Osteocyte (in vitro differentiated cells): Measurements from ENCODE around the gene PCDHGA12. TPM values are rescaled to one million over a fixed set of nuclear protein-coding genes. Genes with fewer than 3 reads are reported as not detected.
"Not testable (repeated sequence)": the region's sequence is repeated elsewhere in the genome, so short reads cannot be mapped to it uniquely, and the experiment has no call there.

Experiments used
- DNase-seq: peaks from one replicate; pipeline ENCODE4 v3.0.0; 2021; ENCODE audit warnings: mixed read lengths; ENCODE audit not compliant: unreplicated experiment; ENCODE audit errors: extremely low spot score
- H3K27ac Mint-ChIP-seq: one replicate; pipeline ENCODE4 v1.8.0; 2021; ENCODE audit warnings: mild to moderate bottlenecking, mixed read lengths; ENCODE audit not compliant: unreplicated experiment
- H3K27me3 Mint-ChIP-seq: one replicate; pipeline ENCODE4 v1.8.0; 2021; ENCODE audit warnings: mixed read lengths; ENCODE audit not compliant: unreplicated experiment
- H3K36me3 Mint-ChIP-seq: one replicate; pipeline ENCODE4 v1.8.0; 2021; ENCODE audit warnings: mixed read lengths; ENCODE audit not compliant: unreplicated experiment
- H3K4me1 Mint-ChIP-seq: one replicate; pipeline ENCODE4 v1.8.0; 2021; ENCODE audit warnings: mixed read lengths; ENCODE audit not compliant: unreplicated experiment
- H3K4me3 Mint-ChIP-seq: one replicate; pipeline ENCODE4 v1.8.0; 2021; ENCODE audit warnings: mild to moderate bottlenecking, moderate library complexity, mixed read lengths; ENCODE audit not compliant: unreplicated experiment
- H3K9me3 Mint-ChIP-seq: one replicate; pipeline ENCODE4 v1.8.0; 2021; ENCODE audit warnings: mixed read lengths; ENCODE audit not compliant: unreplicated experiment
- total RNA-seq: library from RNA; stranded (reverse); gene quantifications from 2 replicates; pipeline ENCODE4 v1.2.1, GENCODE V29; 2021
- TF ChIP-seq, protein P1 (sequence below): fragments of 200-600 bp; sonication (generic); IDR thresholded peaks from 2 replicates; pipeline ENCODE4 v1.5.0; 2021; ENCODE audit warnings: antibody characterized with exemption, mild to moderate bottlenecking, moderate library complexity

PCDHGA12 gene
- total RNA-seq, 1 donor from 2014 or later = 2.1 TPM

DNA sequence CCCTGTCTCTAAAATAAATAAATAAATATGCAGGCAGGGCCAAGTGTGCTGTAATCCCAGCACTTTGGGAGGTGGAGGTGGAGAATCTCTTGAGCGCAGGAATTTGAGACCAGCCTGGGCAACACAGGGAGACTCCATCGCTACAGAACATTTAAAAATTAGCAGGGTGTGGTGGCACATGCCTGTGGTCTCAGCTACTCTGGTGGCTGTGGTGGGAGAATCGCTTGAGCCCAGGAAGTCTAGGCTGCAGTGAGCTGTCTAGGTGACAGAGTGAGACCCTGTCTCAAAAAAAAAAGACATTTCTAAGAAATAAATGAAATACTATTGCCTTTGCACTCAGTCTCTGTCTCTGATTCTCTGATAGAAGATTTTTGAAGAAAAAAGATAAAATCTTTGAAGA lies 18.7 kb upstream of the PCDHGA12 start:
- Mint-ChIP-seq H3K9me3 (peaks cover 29% of the 10 kb centered on the region), H3K4me3 (peak overlapping the region; percentile 50), H3K36me3 (peaks cover 66% of the 10 kb centered on the region), H3K27me3 (no peaks in the 10 kb centered on the region), H3K27ac (no peak overlapping the region), H3K4me1 (peaks cover 28% of the 10 kb centered on the region)
- TF ChIP-seq, protein P1, sequence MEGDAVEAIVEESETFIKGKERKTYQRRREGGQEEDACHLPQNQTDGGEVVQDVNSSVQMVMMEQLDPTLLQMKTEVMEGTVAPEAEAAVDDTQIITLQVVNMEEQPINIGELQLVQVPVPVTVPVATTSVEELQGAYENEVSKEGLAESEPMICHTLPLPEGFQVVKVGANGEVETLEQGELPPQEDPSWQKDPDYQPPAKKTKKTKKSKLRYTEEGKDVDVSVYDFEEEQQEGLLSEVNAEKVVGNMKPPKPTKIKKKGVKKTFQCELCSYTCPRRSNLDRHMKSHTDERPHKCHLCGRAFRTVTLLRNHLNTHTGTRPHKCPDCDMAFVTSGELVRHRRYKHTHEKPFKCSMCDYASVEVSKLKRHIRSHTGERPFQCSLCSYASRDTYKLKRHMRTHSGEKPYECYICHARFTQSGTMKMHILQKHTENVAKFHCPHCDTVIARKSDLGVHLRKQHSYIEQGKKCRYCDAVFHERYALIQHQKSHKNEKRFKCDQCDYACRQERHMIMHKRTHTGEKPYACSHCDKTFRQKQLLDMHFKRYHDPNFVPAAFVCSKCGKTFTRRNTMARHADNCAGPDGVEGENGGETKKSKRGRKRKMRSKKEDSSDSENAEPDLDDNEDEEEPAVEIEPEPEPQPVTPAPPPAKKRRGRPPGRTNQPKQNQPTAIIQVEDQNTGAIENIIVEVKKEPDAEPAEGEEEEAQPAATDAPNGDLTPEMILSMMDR = no peak
- no peak for DNase-seq

DNA sequence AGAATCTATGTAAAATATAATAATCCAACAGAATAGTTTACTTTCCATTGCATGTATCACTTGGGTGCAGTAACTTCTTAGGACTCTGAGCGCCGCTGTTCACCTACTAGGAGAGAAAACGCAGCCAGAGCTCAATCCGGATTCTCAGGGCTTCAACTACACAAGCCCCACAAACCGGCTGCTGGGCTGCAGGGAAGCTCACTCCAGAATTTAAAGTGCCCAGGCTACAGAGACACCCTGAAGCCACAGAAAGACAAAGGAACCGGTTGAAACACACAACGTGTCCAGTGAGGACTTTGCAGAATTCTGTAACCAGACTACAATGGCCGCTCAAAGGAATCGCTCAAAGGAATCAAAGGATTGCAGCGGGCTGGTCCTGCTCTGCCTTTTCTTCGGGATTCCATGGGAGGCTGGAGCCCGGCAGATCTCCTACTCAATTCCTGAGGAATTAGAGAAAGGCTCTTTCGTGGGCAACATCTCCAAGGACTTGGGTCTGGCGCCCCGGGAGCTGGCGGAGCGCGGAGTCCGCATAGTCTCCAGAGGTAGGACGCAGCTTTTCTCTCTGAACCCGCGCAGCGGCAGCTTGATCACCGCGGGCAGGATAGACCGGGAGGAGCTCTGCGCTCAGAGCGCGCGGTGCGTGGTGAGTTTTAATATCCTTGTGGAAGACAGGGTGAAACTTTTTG lies 17.3 kb upstream of the PCDHGA12 start, which contains the start of gene PCDHGA10:
TSS of gene PCDHGA10 (plus strand) at position 134 of the 686 bp plus-strand sequence. CDS start at position 323, 189 bp downstream.
- peak within 1 kb of the TSS; percentile 84 for H3K27ac Mint-ChIP-seq
- H3K27me3 Mint-ChIP-seq = no peaks in the 10 kb centered on the region
- no peak for DNase-seq
- TF ChIP-seq, protein P1 = peak; percentile 62
- H3K9me3 Mint-ChIP-seq = peaks cover 31% of the 10 kb centered on the region
- peaks cover 24% of the 10 kb centered on the region for H3K4me1 Mint-ChIP-seq
- H3K36me3 Mint-ChIP-seq = peaks cover 68% of the 10 kb centered on the region
- peak within 1 kb of the TSS; percentile 76 for H3K4me3 Mint-ChIP-seq

DNA sequence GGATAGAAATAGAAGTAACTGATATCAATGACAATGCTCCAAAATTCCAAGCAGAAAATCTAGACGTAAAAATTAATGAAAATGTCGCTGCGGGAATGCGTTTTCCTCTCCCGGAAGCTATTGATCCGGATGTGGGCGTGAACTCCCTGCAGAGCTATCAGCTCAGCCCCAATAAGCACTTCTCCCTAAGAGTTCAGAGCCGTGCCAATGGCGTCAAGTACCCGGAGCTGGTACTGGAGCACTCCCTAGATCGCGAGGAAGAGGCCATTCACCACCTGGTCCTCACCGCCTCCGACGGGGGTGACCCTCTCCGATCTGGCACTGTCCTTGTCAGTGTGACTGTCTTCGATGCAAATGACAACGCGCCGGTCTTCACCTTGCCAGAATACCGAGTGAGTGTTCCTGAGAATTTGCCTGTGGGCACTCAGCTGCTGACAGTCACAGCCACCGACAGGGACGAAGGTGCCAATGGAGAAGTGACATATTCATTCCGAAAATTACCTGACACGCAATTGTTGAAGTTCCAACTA lies 16.7 kb upstream of the PCDHGA12 start:
- Mint-ChIP-seq H3K36me3 (peaks cover 69% of the 10 kb centered on the region), H3K9me3 (peaks cover 31% of the 10 kb centered on the region)

DNA sequence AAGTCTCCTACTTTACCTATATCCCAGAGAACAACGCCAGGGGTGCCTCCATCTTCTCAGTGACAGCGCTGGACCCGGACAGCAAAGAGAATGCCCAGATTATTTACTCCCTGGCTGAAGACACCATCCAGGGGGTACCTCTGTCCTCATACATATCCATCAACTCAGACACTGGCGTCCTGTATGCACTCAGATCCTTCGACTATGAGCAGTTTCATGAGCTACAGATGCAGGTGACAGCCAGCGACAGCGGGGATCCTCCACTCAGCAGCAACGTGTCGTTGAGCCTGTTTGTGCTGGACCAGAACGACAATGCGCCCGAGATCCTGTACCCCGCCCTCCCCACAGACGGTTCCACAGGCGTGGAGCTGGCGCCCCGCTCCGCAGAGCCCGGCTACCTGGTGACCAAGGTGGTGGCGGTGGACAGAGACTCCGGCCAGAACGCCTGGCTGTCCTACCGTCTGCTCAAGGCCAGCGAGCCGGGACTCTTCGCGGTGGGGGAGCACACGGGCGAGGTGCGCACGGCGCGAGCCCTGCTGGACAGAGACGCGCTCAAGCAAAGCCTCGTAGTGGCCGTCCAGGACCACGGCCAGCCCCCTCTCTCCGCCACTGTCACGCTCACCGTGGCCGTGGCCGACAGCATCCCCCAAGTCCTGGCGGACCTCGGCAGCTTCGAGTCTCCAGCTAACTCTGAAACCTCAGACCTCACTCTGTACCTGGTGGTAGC lies 15.6 kb upstream of the PCDHGA12 start:
- peaks cover 22% of the 10 kb centered on the region for H3K4me1 Mint-ChIP-seq
- not testable (repeated sequence) for H3K4me3 Mint-ChIP-seq, H3K27ac Mint-ChIP-seq, H3K27me3 Mint-ChIP-seq, DNase-seq
- peaks cover 65% of the 10 kb centered on the region for H3K36me3 Mint-ChIP-seq
- peaks cover 34% of the 10 kb centered on the region for H3K9me3 Mint-ChIP-seq

More for the DNA sequence above, 16.7 kb upstream of the PCDHGA12 start:
- Mint-ChIP-seq H3K4me3 (peak overlapping the region; percentile 76), H3K27me3 (no peaks in the 10 kb centered on the region), H3K27ac (peak overlapping the region; percentile 84), H3K4me1 (peaks cover 22% of the 10 kb centered on the region)
- no peak for DNase-seq
- TF ChIP-seq, protein P1 = no peak

DNA sequence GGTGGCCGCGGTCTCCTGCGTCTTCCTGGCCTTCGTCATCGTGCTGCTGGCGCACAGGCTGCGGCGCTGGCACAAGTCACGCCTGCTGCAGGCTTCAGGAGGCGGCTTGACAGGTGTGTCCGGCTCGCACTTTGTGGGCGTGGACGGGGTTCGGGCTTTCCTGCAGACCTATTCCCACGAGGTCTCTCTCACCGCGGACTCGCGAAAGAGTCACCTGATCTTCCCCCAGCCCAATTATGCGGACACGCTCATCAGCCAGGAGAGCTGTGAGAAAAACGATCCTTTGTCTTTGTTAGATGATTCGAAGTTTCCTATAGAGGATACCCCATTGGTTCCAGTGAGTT lies 15.1 kb upstream of the PCDHGA12 start:
- H3K4me1 Mint-ChIP-seq = peaks cover 20% of the 10 kb centered on the region
- not testable (repeated sequence) for H3K27ac Mint-ChIP-seq, H3K27me3 Mint-ChIP-seq, H3K4me3 Mint-ChIP-seq, DNase-seq
- peaks cover 67% of the 10 kb centered on the region for H3K36me3 Mint-ChIP-seq
- peaks cover 32% of the 10 kb centered on the region for H3K9me3 Mint-ChIP-seq
